SK-N-SH (cell line): ENCODE data around the gene PPP1R14C. TPM values are rescaled to one million over a fixed set of nuclear protein-coding genes. Genes with fewer than 3 reads are reported as not detected.

Source experiments
- CTCF ChIA-PET: fragments of 300-600, 350-600 bp; formaldehyde crosslinking; extraction: SDS; loops from one replicate; lab custom pipeline; 2021; lab: Yijun Ruan, JAX
- POLR2A ChIA-PET: fragments of 350-600 bp; sonication (Branson Sonifier 250); formaldehyde crosslinking; extraction: SDS; loops from one replicate; lab custom pipeline; 2020; ENCODE audit warnings: antibody characterized with exemption, inconsistent platforms; lab: Yijun Ruan, JAX
- DNase-seq: peaks from one replicate; pipeline ENCODE4 v3.0.0; 2012
- H2AFZ ChIP-seq: fragments of 200-600 bp; sonication (generic); 2 replicates; pipeline ENCODE4 v1.8.1; 2016; ENCODE audit warnings: antibody characterized with exemption, mild to moderate bottlenecking, low read depth
- H3F3A ChIP-seq: fragments of 200-600 bp; sonication (generic); replicated peaks from 2 replicates; pipeline ENCODE3; 2016; ENCODE audit warnings: antibody characterized with exemption, mild to moderate bottlenecking; ENCODE audit not compliant: insufficient read depth
- H3K27ac ChIP-seq, 2 experiments: fragments of 200-500 bp in 1 of 2; fragments of 200-600 bp in 1 of 2; sonication (Bioruptor generic) in 1 of 2; sonication (generic), shearing (Covaris generic) in 1 of 2; 2 replicates each; pipeline versions ENCODE4 v1.5.1 to v1.6.1; 2014 to 2016; ENCODE audit warnings: low read depth in 2 of 2, inconsistent platforms in 1 of 2, low read length in 1 of 2, mild to moderate bottlenecking in 1 of 2, mixed read lengths in 1 of 2
- H3K27me3 ChIP-seq: fragments of 200-600 bp; sonication (generic), shearing (Covaris generic); 2 replicates; pipeline ENCODE4 v1.6.1; 2016; ENCODE audit warnings: mixed run types; ENCODE audit not compliant: insufficient read depth
- H3K36me3 ChIP-seq, 2 experiments: fragments of 200-500 bp in 1 of 2; fragments of 200-600 bp in 1 of 2; sonication (Bioruptor generic) in 1 of 2; sonication (generic) in 1 of 2; replicated peaks in 1 of 2; 2 replicates each; pipeline versions ENCODE3 to v1.5.1; 2014 to 2016; ENCODE audit warnings: low read length in 1 of 2, mild to moderate bottlenecking in 1 of 2; ENCODE audit not compliant: insufficient read depth in 2 of 2, control insufficient read depth in 1 of 2
- H3K4me1 ChIP-seq, 2 experiments: fragments of 200-500 bp in 1 of 2; fragments of 200-600 bp in 1 of 2; sonication (Bioruptor generic) in 1 of 2; sonication (generic), shearing (Covaris generic) in 1 of 2; 2 replicates each; pipeline versions ENCODE4 v1.5.1 to v1.6.1; 2014 to 2016; ENCODE audit warnings: low read depth in 1 of 2, low read length in 1 of 2, mixed run types in 1 of 2; ENCODE audit not compliant: insufficient read depth in 2 of 2, control insufficient read depth in 1 of 2
- H3K4me2 ChIP-seq: fragments of 200-600 bp; sonication (generic), shearing (Covaris generic); 2 replicates; pipeline ENCODE4 v1.6.1; 2017; ENCODE audit warnings: mixed run types
- H3K4me3 ChIP-seq, 2 experiments: fragments of 200-500 bp in 1 of 2; fragments of 200-600 bp in 1 of 2; sonication (Bioruptor generic) in 1 of 2; sonication (generic), shearing (Covaris generic) in 1 of 2; 2 replicates each; pipeline versions ENCODE4 v1.5.1 to v1.8.1; 2014 to 2016; ENCODE audit warnings: low read depth in 2 of 2, inconsistent platforms in 1 of 2, low read length in 1 of 2, mild to moderate bottlenecking in 1 of 2, mixed read lengths in 1 of 2, moderate library complexity in 1 of 2
- H3K79me2 ChIP-seq: fragments of 200-600 bp; sonication (generic); 2 replicates; pipeline ENCODE4 v1.8.1; 2017; ENCODE audit warnings: mild to moderate bottlenecking; ENCODE audit not compliant: insufficient read depth
- H3K9ac ChIP-seq: fragments of 200-600 bp; sonication (generic); 2 replicates; pipeline ENCODE4 v1.6.1; 2017; ENCODE audit warnings: mixed run types
- H3K9me2 ChIP-seq: fragments of 200-600 bp; sonication (generic); 2 replicates; pipeline ENCODE4 v1.6.1; 2017; ENCODE audit warnings: mixed run types
- H3K9me3 ChIP-seq: fragments of 200-600 bp; sonication (generic); 2 replicates; pipeline ENCODE4 v1.6.1; 2017; ENCODE audit warnings: mixed run types, mild to moderate bottlenecking, moderate library complexity
- H4K20me1 ChIP-seq: fragments of 200-600 bp; sonication (generic); 2 replicates; pipeline ENCODE4 v1.6.1; 2017; ENCODE audit warnings: mild to moderate bottlenecking, mixed run types; ENCODE audit not compliant: insufficient read depth
- FOSL2 ChIP-seq: IDR thresholded peaks from 2 replicates; pipeline ENCODE4 v1.4.0; 2012; ENCODE audit warnings: low read depth, mild to moderate bottlenecking, moderate library complexity, borderline replicate concordance
- JUND ChIP-seq: IDR thresholded peaks from 2 replicates; pipeline ENCODE4 v1.4.0; 2012
- MXI1 ChIP-seq: IDR thresholded peaks from 2 replicates; pipeline ENCODE4 v1.6.1; 2012; ENCODE audit warnings: mild to moderate bottlenecking, low read depth, low read length, improper control_type of control experiment
- NFIC ChIP-seq: IDR thresholded peaks from 2 replicates; pipeline ENCODE4 v1.4.0; 2012; ENCODE audit warnings: borderline replicate concordance
- NRF1 ChIP-seq: IDR thresholded peaks from 2 replicates; pipeline ENCODE4 v1.6.1; 2012; ENCODE audit warnings: low read depth, mild to moderate bottlenecking, low read length
- POLR2AphosphoS5 ChIP-seq: IDR thresholded peaks from 2 replicates; pipeline ENCODE4 v1.6.1; 2012; ENCODE audit warnings: low read depth, low read length
- RCOR1 ChIP-seq: fragments of 150-350 bp; IDR thresholded peaks from 2 replicates; pipeline ENCODE4 v1.6.1; 2017; ENCODE audit warnings: antibody characterized with exemption, low read length
- RXRA ChIP-seq: IDR thresholded peaks from 2 replicates; pipeline ENCODE4 v1.4.0; 2012; ENCODE audit warnings: low read depth, mild to moderate bottlenecking, borderline replicate concordance
- SIN3A ChIP-seq: IDR thresholded peaks from 2 replicates; pipeline ENCODE4 v1.6.1; 2012; ENCODE audit warnings: low read depth, mild to moderate bottlenecking, low read length, moderate library complexity, borderline replicate concordance
- SMC3 ChIP-seq: IDR thresholded peaks from 2 replicates; pipeline ENCODE4 v1.6.1; 2012; ENCODE audit warnings: low read depth, low read length, improper control_type of control experiment
- WGBS: methylation state at CpG from one replicate; pipeline ENCODE4 v1.1.6; 2017; ENCODE audit warnings: low lambda C conversion rate; 5-methylcytosine and 5-hydroxymethylcytosine counted together
- polyA plus RNA-seq, 3 experiments: library from polyadenylated mRNA; depleted of rRNA; stranded (reverse); fragments of >200 nt; gene quantifications; 2 replicates each; pipeline ENCODE4 v1.2.3, GENCODE V29; 2012
- TF ChIP-seq, protein P1 (sequence below): IDR thresholded peaks from 2 replicates; pipeline ENCODE4 v1.4.0; 2012; ENCODE audit warnings: low read depth, borderline replicate concordance
- TF ChIP-seq, protein P2 (sequence below): fragments of 150-350 bp; IDR thresholded peaks from 2 replicates; pipeline ENCODE4 v1.6.1; 2016; ENCODE audit warnings: mild to moderate bottlenecking, low read depth, low read length
- TF ChIP-seq, protein P3 (sequence below): IDR thresholded peaks from 2 replicates; pipeline ENCODE4 v1.4.0; 2012; ENCODE audit warnings: low read depth

The PPP1R14C gene
- polyA plus RNA-seq, 1 of the 3 experiments (the other 2 are of a cell fraction) = not detected

DNA sequence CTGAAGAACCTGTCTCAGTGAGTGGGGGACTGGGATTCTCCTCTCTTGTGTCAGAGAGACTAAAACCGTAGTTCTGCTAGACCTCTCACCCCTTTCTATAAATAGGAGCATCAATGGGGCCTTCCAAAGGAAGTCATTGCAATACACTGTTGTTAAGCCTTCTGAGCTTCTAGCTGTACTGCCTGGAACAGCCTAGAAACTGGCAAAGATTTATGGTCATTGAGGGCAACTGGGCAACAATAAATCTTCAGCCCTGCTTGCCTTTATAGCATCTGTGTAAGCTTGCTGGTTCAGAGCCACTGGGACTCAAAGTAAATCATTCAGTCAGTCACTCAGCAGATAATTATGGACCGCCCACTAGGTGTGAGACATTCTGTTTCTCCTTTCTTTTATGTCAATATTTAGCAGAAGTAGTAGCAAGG, 53.2 kb downstream of the PPP1R14C start:
- H2AFZ ChIP-seq = no peak overlapping the region
- no peaks in the 10 kb centered on the region for H3K9me3 ChIP-seq
- no peak overlapping the region for H3K9ac ChIP-seq
- POLR2A ChIA-PET = no interaction called here
- TF ChIP-seq, protein P1, sequence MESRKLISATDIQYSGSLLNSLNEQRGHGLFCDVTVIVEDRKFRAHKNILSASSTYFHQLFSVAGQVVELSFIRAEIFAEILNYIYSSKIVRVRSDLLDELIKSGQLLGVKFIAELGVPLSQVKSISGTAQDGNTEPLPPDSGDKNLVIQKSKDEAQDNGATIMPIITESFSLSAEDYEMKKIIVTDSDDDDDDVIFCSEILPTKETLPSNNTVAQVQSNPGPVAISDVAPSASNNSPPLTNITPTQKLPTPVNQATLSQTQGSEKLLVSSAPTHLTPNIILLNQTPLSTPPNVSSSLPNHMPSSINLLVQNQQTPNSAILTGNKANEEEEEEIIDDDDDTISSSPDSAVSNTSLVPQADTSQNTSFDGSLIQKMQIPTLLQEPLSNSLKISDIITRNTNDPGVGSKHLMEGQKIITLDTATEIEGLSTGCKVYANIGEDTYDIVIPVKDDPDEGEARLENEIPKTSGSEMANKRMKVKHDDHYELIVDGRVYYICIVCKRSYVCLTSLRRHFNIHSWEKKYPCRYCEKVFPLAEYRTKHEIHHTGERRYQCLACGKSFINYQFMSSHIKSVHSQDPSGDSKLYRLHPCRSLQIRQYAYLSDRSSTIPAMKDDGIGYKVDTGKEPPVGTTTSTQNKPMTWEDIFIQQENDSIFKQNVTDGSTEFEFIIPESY = no peak
- no peak for TF ChIP-seq NFIC
- WGBS = 9% methylated on average over 2 of the region's 2 CpGs
- H3K4me3 ChIP-seq = no peak overlapping the region
- H3F3A ChIP-seq = no peaks in the 10 kb centered on the region
- no peaks in the 10 kb centered on the region for H3K36me3 ChIP-seq
- DNase-seq = no peak
- no peak overlapping the region for H3K27ac ChIP-seq
- no peaks in the 10 kb centered on the region for H4K20me1 ChIP-seq
- peaks cover 19% of the 10 kb centered on the region; the same call in 1 of the 2 replicates for H3K27me3 ChIP-seq
- CTCF ChIA-PET = no interaction called here
- no peaks in the 10 kb centered on the region for H3K4me1 ChIP-seq
- H3K4me2 ChIP-seq = no peak overlapping the region
- H3K79me2 ChIP-seq = no peaks in the 10 kb centered on the region
- H3K9me2 ChIP-seq = no peaks in the 10 kb centered on the region

DNA sequence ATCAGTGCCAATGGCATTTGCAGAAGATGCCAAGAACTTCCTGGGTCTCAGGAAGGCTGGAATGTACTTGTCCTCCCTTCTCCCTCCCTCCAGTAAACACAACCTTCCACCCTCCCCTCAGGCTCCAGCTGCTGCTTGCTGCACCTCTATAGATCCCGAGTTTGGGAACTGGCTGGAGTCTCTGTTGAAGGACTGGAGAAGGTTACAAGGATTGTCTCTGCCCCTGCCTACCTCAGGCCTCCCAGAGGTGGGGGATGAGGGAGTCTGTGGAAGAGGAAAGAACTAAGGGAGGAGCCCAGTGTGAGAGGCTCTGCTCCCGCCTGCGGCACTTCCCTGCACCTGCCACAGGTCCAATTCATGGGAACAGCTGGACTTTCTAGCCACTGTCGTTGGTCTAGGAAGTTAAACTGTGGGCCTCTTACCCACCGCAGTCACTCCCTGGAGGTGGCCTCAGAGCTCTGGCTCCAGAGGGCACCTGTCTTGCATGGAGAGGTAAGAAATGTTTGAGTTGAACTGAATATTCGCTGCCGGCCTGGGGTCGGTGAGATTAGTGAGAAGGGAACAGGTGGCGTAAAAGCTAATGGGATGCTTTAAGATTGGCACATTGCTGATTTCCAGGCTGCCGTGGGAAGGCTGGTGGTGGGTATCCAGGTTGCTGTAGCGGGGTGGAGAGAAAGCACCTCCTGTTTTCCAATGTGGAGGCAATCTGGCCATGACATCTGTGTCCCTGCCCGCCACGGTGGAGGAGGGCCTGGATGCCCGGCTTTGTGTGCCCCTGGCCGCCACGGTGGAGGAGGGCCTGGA, 54.3 kb downstream of the PPP1R14C start:
- CTCF ChIA-PET = no interaction called here
- Histone ChIP-seq H3K4me1 (no peaks in the 10 kb centered on the region), H4K20me1 (no peaks in the 10 kb centered on the region), H3K9me2 (no peaks in the 10 kb centered on the region), H2AFZ (no peak overlapping the region), H3K36me3 (no peaks in the 10 kb centered on the region), H3K9me3 (no peaks in the 10 kb centered on the region), H3K9ac (no peak overlapping the region), H3K27ac (no peak overlapping the region), H3K27me3 (peaks cover 30% of the 10 kb centered on the region; the same call in 1 of the 2 replicates), H3K4me2 (no peak overlapping the region), H3F3A (no peaks in the 10 kb centered on the region), H3K79me2 (no peaks in the 10 kb centered on the region), H3K4me3 (no peak overlapping the region)
- DNase-seq = no peak
- POLR2A ChIA-PET = no interaction called here
- WGBS = 22% methylated on average over 8 of the region's 16 CpGs
- TF ChIP-seq, protein P2, sequence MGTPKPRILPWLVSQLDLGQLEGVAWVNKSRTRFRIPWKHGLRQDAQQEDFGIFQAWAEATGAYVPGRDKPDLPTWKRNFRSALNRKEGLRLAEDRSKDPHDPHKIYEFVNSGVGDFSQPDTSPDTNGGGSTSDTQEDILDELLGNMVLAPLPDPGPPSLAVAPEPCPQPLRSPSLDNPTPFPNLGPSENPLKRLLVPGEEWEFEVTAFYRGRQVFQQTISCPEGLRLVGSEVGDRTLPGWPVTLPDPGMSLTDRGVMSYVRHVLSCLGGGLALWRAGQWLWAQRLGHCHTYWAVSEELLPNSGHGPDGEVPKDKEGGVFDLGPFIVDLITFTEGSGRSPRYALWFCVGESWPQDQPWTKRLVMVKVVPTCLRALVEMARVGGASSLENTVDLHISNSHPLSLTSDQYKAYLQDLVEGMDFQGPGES = no peak
- no peak for TF ChIP-seq NRF1
- TF ChIP-seq POLR2AphosphoS5 = no peak
- TF ChIP-seq SIN3A = no peak
- TF ChIP-seq SMC3 = no peak
- TF ChIP-seq MXI1 = no peak
- TF ChIP-seq RCOR1 = no peak
- no peak for TF ChIP-seq JUND
- no peak for TF ChIP-seq FOSL2
- no peak for TF ChIP-seq RXRA
- TF ChIP-seq, protein P3, sequence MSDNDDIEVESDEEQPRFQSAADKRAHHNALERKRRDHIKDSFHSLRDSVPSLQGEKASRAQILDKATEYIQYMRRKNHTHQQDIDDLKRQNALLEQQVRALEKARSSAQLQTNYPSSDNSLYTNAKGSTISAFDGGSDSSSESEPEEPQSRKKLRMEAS = no peak
